DMS53 (cell line): ENCODE results near the gene SPON1.
A peak's percentile ranks its signal among the peaks of the same experiment; 100 is the strongest.
"Not testable (repeated sequence)": the region's sequence is repeated elsewhere in the genome, so short reads cannot be mapped to it uniquely, and the experiment has no call there.

Source experiments
- DNase-seq: peaks from one replicate; lab custom pipeline; 2025; lab: John Stamatoyannopoulos, UW

The SPON1 gene

DNA sequence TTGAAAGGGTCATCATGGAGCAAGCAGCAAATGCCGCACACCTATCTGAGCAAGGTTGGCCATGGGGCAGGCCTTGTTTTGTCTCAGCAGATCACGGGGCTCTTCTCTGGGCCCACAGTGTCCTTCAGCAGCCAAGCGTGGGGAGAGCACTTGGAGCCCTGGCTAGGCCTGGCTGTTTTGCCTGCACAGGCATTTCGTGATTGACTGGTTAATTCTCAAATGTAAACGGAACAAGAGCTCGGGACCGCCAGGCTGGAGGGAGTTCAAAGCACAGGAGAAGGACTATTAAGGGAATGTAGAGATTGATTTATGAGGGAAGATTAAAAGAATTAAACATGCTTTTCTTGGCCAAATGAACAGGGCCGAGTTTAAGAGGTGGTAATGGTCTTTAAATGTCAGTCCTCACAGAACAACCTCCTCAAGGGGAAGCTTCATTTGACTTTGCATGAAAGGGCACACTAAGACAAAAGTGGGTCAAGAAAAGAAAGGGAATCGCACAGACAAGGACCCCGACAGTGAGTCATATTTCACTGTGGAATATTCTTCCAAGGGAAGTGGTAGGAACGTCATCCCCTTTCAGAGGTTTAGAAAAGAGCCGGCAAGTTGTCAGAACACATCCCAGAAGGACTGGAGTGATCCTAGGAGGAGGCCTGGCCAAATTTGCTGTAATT is 20.7 kb downstream of the SPON1 start:
- DNase-seq, result no peak

DNA sequence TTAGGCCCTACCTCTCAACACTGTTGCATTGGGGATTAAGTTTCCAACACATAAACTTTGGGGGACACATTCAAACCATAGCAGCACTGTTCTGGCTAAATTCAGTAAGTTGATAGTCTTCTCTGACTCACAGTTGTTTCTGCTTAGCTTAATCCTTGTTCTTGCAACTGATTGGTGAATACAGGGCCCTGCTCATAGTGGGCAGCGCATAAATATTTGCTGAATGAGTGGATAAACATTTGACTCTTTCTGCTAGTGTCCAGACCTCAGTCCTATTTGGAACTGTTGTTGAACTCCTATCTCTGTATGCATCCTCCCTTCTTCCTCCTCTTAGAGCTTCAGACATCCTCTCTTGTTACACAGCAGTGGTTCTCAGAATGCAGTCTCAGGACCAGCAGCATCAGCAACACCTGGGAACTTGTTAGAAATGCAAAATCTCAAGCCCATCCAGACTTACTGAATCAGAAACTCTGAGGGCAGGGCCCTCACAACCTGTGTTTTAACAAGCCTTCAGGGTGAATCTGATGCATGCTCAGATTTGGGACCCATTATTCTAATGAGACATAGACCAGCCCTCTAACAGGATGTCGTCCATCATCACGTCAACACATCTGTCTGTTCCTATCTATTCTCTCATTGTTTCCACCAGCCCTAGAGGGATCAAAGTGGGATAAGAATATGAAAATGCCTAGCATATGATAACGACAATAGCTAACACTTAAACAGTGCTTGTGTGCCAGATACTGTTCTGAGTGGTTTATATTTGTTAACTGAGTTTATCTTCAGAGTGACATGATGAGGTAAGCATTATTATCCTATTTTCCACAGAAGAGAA is 22.3 kb downstream of the SPON1 start:
- no peak for DNase-seq

DNA sequence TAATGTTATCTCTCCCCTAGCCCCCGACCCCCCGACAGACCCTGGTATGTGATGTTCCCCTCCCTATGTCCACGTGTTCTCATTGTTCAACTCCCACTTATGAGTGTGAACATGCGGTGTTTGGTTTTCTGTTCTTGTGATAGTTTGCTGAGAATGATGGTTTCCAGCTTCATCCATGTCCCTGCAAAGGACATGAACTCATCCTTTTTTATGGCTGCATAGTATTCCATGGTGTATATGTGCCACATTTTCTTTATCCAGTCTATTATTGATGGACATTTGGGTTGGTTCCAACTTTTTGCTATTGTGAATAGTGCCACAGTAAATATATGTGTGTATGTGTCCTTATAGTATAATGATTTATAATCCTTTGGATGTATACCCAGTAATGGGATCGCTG is 24.2 kb downstream of the SPON1 start:
- DNase-seq, result not testable (repeated sequence)

GRCh38 chr11:13992158-13992856 is 29.8 kb downstream of the SPON1 start:
- DNase-seq, result peak; percentile 13

- no peak for DNase-seq
Measured at GRCh38 chr11:13993096-13993765, 30.7 kb downstream of the SPON1 start.

DNA sequence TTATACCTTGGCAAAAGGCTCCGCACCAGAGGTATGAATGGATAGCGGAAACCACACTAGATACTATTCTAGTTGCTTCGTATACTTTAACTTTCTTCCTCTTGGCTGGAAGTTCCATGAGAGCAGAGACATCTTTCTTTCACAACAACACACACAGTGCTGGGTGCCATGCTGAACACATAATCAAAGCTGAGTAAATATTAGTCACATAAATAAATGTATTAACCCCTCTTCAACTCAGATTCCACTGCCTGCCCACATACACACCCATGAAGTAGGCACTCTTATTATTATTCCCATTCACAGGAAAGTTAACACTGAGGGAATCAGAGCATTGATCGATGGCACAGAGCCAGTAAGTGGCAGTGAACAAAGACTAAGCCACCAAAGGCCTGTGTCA is 35.4 kb downstream of the SPON1 start:
- no peak for DNase-seq

- no peak for DNase-seq
Measured at GRCh38 chr11:13999704-14000103, 37.2 kb downstream of the SPON1 start.

DNA sequence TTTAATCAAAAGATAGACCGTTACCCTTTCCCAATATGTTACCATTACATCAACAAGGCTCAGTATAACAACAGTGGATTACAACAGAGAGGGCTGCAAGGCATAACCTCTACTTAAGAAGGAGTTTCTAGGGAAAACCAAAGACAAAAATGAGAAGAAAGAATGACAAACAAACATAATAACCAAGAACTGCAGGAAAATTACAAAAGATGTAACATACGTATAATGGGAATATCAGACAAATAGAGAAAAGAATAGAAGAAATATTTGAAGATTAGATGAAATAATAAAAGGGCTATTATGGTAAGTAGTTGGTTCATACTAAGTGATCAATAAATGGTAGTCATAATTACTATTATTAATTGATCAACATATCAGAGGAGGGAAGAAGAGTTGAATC is 39.1 kb downstream of the SPON1 start:
- DNase-seq, result no peak

DNA sequence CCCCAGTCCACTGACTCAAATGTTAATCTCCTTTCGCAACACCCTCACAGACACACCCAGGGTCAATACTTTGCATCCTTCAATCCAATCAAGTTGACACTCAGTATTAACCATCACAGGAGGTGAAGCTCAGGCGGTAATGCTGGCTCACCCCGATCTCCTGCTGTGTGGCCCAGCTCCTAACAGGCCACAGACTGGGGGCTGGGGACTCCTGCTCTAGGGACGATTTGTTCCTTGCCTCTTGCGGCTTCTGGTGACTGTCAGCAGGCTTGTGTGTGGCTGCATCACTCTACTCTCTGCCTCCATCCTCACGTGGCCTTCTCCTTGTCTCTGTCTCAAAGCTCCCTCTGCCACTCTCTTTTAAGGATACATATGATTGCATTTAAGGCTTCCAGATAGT is 45.0 kb downstream of the SPON1 start:
- DNase-seq, result no peak

DNA sequence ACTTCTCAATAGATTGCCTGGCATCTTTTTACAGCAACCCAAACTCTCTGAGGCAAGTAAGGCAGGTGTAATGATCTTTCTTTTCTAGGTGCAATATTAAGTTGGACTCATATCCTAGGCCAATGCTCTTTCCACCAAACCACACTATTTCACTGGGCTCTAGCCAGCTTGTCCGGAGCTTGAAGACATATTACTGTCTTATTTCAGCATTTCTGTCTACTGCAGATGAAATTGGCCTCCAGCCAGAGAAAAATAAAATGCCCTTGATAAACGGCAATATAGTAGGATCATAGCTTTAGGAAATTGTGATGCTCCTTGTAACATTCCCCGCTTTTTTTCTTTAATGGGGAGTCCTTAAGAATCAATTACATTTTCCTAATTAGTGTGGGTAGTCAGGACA is 48.1 kb downstream of the SPON1 start:
- no peak for DNase-seq

DNA sequence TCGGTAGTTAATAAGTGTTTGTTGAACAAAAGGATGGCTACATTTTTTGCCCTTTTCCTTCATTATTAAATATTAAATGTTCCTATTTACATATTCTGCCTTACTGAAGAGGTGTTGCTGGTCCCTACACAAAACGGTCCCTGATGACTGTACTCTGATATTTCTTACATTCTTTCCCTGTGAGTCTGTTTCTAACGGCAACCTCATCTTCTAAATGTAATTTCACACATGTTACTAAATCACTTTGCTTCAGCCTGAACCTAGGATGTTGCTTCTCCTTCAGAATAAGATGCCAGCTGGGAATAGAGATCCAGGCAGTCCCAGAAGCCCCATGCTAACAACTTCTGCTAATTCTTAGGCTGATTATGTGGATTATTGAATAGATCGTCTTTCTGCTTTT is 50.3 kb downstream of the SPON1 start:
- no peak for DNase-seq

DNA sequence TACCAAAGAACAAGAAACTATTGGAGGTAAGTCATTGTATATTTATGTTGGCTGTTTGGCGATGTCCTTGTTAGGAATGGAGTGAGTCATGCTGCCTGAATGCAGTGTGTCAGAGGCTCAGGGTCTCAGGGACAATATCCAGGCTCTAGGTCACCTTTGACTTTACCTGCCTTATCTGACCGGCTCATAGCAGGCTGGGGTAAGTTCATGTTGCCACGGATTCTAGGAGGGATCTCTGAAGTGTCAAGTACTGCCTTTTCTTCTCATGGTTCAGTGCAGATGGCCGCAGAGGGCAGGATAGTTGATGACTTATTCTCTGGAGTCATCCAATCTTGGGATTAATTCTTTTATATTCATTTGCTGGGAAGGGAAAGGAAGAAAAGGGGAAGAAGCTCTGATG is 53.2 kb downstream of the SPON1 start:
- peak; percentile 82 for DNase-seq

GRCh38 chr11:14018441-14018840 is 55.9 kb downstream of the SPON1 start:
- no peak for DNase-seq

GRCh38 chr11:14021738-14022137 is 59.2 kb downstream of the SPON1 start:
- DNase-seq, result no peak

DNA sequence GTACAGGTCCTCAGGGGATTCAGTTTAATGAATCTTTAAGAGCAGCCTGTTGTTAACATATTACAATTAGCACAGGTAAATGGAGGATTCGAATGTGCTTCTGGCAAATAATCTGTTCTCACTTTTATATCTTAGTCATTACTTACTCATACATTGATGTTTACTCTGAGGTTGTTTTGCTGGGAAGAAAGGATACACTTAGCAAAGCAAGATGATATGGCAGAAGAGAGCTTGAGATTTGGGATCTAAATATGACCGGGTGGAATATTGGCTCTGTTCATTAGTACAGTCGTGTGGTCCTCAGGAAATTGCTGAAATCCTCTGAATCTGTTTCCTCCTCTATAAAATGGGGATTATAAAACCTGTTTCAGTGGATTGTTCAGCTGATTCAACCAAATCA is 59.7 kb downstream of the SPON1 start:
- no peak for DNase-seq

GRCh38 chr11:14022821-14023220 is 60.3 kb downstream of the SPON1 start:
- DNase-seq, result no peak

DNA sequence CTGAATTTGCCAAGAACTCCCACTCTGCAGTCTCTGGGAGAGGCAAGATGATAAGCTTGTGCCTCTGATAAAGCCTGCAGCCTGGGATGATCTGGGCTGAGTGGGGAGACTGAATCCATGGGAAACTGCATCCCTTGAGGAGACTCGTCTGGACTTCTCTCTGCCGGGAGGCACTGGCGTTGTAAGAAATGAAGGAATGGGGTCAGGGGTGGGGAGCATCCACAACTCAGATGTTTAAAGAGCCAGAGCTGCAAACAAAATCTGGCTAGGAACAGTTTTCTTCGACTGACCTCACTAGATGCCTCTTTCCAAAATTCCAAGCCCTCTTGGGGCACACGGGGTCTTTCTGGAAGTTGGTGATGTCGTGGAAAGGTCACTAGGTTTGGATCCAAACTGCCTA is 64.4 kb downstream of the SPON1 start:
- no peak for DNase-seq

DNA sequence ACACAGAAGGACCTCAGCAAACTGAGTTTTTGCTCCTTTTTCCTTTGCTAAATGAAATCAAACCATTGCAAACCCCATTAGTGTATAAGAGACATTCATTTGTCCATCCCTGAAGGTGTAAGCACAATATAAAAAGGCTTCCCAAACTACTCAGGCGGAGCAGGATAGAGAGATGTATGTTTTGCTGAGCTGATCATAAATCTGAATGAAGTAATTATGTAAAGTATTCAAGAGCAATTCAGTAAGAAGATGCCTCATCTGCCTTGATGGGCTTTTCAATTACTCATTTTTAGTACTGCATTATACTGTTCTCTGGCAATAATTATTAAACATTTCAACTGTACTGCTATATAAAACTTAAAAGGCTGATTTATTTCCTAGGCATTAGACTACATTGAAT is 65.0 kb downstream of the SPON1 start:
- no peak for DNase-seq

- DNase-seq, result peak; percentile 32
Measured at GRCh38 chr11:14029440-14029839, 66.9 kb downstream of the SPON1 start.

GRCh38 chr11:14029971-14030920 is 67.7 kb downstream of the SPON1 start:
- peak; percentile 59 for DNase-seq

DNA sequence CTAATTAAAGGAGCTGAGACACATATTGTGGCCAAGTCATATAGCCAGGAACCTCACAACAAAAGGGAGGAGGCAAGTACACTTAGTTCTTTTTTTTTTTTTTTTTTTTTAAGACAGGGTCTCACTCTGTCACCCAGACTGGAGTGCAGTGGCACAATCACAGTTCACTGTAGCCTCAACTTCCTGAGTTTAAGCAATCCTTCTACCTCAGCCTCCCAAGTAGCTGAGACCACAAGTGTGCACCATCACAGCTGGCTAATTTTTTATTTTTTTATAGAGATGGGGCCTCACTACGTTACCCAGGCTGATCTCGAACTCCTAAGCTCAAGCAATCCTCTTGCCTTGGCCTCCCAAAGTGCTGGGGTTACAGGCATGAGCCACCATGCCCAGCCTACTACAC is 73.0 kb downstream of the SPON1 start:
- not testable (repeated sequence) for DNase-seq
